T-helper 2 cell treated with Interferon-gamma antibody and Interleukin-4, amounts not matched to agents 5 μg/mL and 100 μg/mL, for 36 hours (primary cell): ENCODE data around the gene IL20.

Experiments used
- DNase-seq: peaks from one replicate; pipeline ENCODE4 v3.0.0; 2021; ENCODE audit warnings: low spot score
- H3K27ac Mint-ChIP-seq: one replicate; pipeline ENCODE4 v1.8.0; 2021; ENCODE audit warnings: mild to moderate bottlenecking, mixed read lengths
- H3K27me3 Mint-ChIP-seq: one replicate; pipeline ENCODE4 v1.8.0; 2021; ENCODE audit warnings: low read depth, mixed read lengths
- H3K36me3 Mint-ChIP-seq: one replicate; pipeline ENCODE4 v1.8.0; 2021; ENCODE audit warnings: low read depth, mixed read lengths
- H3K4me1 Mint-ChIP-seq: one replicate; pipeline ENCODE4 v1.8.0; 2021; ENCODE audit warnings: low read depth, mixed read lengths
- H3K4me3 Mint-ChIP-seq: one replicate; pipeline ENCODE4 v1.8.0; 2022; ENCODE audit warnings: mild to moderate bottlenecking, moderate library complexity, mixed read lengths
- H3K9me3 Mint-ChIP-seq: one replicate; pipeline ENCODE4 v1.8.0; 2021; ENCODE audit warnings: mixed read lengths

IL20 gene

GRCh38 chr1:206893380-206893779 lies 28.0 kb downstream of the IL20 start:
- H3K36me3 Mint-ChIP-seq, result peaks cover 3% of the 10 kb centered on the region
- no peak overlapping the region for H3K27ac Mint-ChIP-seq
- H3K27me3 Mint-ChIP-seq, result peaks cover 2% of the 10 kb centered on the region
- no peak overlapping the region for H3K4me3 Mint-ChIP-seq
- peaks cover 7% of the 10 kb centered on the region for H3K9me3 Mint-ChIP-seq
- peaks cover 44% of the 10 kb centered on the region for H3K4me1 Mint-ChIP-seq
- DNase-seq, result no peak

GRCh38 chr1:206895325-206895724 lies 29.9 kb downstream of the IL20 start:
- peaks cover 33% of the 10 kb centered on the region for H3K4me1 Mint-ChIP-seq
- DNase-seq, result no peak
- H3K27ac Mint-ChIP-seq, result no peak overlapping the region
- no peak overlapping the region for H3K4me3 Mint-ChIP-seq
- peaks cover 3% of the 10 kb centered on the region for H3K36me3 Mint-ChIP-seq
- peaks cover 2% of the 10 kb centered on the region for H3K27me3 Mint-ChIP-seq
- H3K9me3 Mint-ChIP-seq, result peaks cover 7% of the 10 kb centered on the region

- Mint-ChIP-seq H3K27ac (no peak overlapping the region), H3K27me3 (peaks cover 2% of the 10 kb centered on the region), H3K4me3 (no peak overlapping the region), H3K4me1 (peaks cover 33% of the 10 kb centered on the region), H3K36me3 (peaks cover 3% of the 10 kb centered on the region), H3K9me3 (peaks cover 6% of the 10 kb centered on the region)
- no peak for DNase-seq
Measured at GRCh38 chr1:206895837-206896242, 30.4 kb downstream of the IL20 start.

GRCh38 chr1:206896261-206896660 lies 30.8 kb downstream of the IL20 start:
- no peak overlapping the region for H3K27ac Mint-ChIP-seq
- H3K4me3 Mint-ChIP-seq, result no peak overlapping the region
- peaks cover 2% of the 10 kb centered on the region for H3K27me3 Mint-ChIP-seq
- no peak for DNase-seq
- peaks cover 2% of the 10 kb centered on the region for H3K9me3 Mint-ChIP-seq
- H3K36me3 Mint-ChIP-seq, result no peaks in the 10 kb centered on the region
- H3K4me1 Mint-ChIP-seq, result peaks cover 32% of the 10 kb centered on the region

GRCh38 chr1:206897175-206897574 lies 31.8 kb downstream of the IL20 start, which contains the start of gene IL24:
Gene IL24 (plus strand): TSS chr1:206897443. CDS start chr1:206897833, 390 bp downstream.
- Mint-ChIP-seq H3K4me1 (peaks cover 27% of the 10 kb centered on the region), H3K4me3 (no peak within 1 kb of the TSS), H3K27ac (no peak within 1 kb of the TSS), H3K27me3 (peaks cover 2% of the 10 kb centered on the region), H3K9me3 (no peaks in the 10 kb centered on the region), H3K36me3 (no peaks in the 10 kb centered on the region)
- DNase-seq, result peak; percentile 68

GRCh38 chr1:206898089-206898914 lies 32.9 kb downstream of the IL20 start:
- peaks cover 23% of the 10 kb centered on the region for H3K4me1 Mint-ChIP-seq
- H3K27ac Mint-ChIP-seq, result no peak overlapping the region
- no peaks in the 10 kb centered on the region for H3K9me3 Mint-ChIP-seq
- no peak overlapping the region for H3K4me3 Mint-ChIP-seq
- DNase-seq, result no peak
- peaks cover 6% of the 10 kb centered on the region for H3K36me3 Mint-ChIP-seq
- H3K27me3 Mint-ChIP-seq, result peaks cover 2% of the 10 kb centered on the region

- H3K9me3 Mint-ChIP-seq, result no peaks in the 10 kb centered on the region
- no peak for DNase-seq
- peaks cover 13% of the 10 kb centered on the region for H3K36me3 Mint-ChIP-seq
- no peak overlapping the region for H3K4me3 Mint-ChIP-seq
- peaks cover 20% of the 10 kb centered on the region for H3K4me1 Mint-ChIP-seq
- H3K27me3 Mint-ChIP-seq, result no peaks in the 10 kb centered on the region
- no peak overlapping the region for H3K27ac Mint-ChIP-seq
Measured at GRCh38 chr1:206898915-206899431, 33.5 kb downstream of the IL20 start.

GRCh38 chr1:206899717-206900116 lies 34.3 kb downstream of the IL20 start:
- Mint-ChIP-seq H3K4me1 (peaks cover 21% of the 10 kb centered on the region), H3K36me3 (peaks cover 20% of the 10 kb centered on the region), H3K9me3 (no peaks in the 10 kb centered on the region), H3K4me3 (no peak overlapping the region), H3K27ac (no peak overlapping the region), H3K27me3 (no peaks in the 10 kb centered on the region)
- no peak for DNase-seq

- Mint-ChIP-seq H3K4me1 (peaks cover 25% of the 10 kb centered on the region), H3K27me3 (no peaks in the 10 kb centered on the region), H3K9me3 (no peaks in the 10 kb centered on the region), H3K27ac (peak overlapping the region; percentile 11), H3K36me3 (peaks cover 25% of the 10 kb centered on the region), H3K4me3 (no peak overlapping the region)
- DNase-seq, result no peak
Measured at GRCh38 chr1:206900149-206900548, 34.7 kb downstream of the IL20 start.

- Mint-ChIP-seq H3K27ac (no peak overlapping the region), H3K27me3 (no peaks in the 10 kb centered on the region), H3K4me3 (no peak overlapping the region), H3K9me3 (no peaks in the 10 kb centered on the region), H3K4me1 (peaks cover 38% of the 10 kb centered on the region), H3K36me3 (peaks cover 37% of the 10 kb centered on the region)
- no peak for DNase-seq
Measured at GRCh38 chr1:206901944-206902343, 36.5 kb downstream of the IL20 start.

GRCh38 chr1:206902702-206903101 lies 37.3 kb downstream of the IL20 start:
- Mint-ChIP-seq H3K27me3 (no peaks in the 10 kb centered on the region), H3K9me3 (no peaks in the 10 kb centered on the region), H3K36me3 (peaks cover 38% of the 10 kb centered on the region), H3K4me1 (peaks cover 33% of the 10 kb centered on the region), H3K4me3 (no peak overlapping the region), H3K27ac (no peak overlapping the region)
- DNase-seq, result no peak

- H3K27ac Mint-ChIP-seq, result no peak overlapping the region
- H3K4me1 Mint-ChIP-seq, result peaks cover 39% of the 10 kb centered on the region
Measured at GRCh38 chr1:206903687-206904086, 38.3 kb downstream of the IL20 start.

GRCh38 chr1:206904423-206905142 lies 39.2 kb downstream of the IL20 start:
- Mint-ChIP-seq H3K27me3 (peaks cover 11% of the 10 kb centered on the region), H3K36me3 (peaks cover 49% of the 10 kb centered on the region), H3K27ac (peak overlapping the region; percentile 16), H3K9me3 (no peaks in the 10 kb centered on the region), H3K4me1 (peaks cover 43% of the 10 kb centered on the region), H3K4me3 (no peak overlapping the region)
- DNase-seq, result no peak

More at GRCh38 chr1:206903687-206904086, 38.3 kb downstream of the IL20 start:
- H3K4me3 Mint-ChIP-seq, result no peak overlapping the region
- H3K36me3 Mint-ChIP-seq, result peaks cover 45% of the 10 kb centered on the region
- DNase-seq, result no peak
- no peaks in the 10 kb centered on the region for H3K9me3 Mint-ChIP-seq
- peaks cover 7% of the 10 kb centered on the region for H3K27me3 Mint-ChIP-seq
